HL-60 (cell line): ENCODE data around the gene ZMYND8.

Source experiments
- DNase-seq, 2 experiments: peaks; one replicate each; pipeline ENCODE4 v3.0.0-alpha.2; 2010 to 2020; ENCODE audit warnings: low read depth in 1 of 2, low spot score in 1 of 2
- H3K27ac ChIP-seq: fragments of 250-450 bp; sonication (Bioruptor Pico); replicated peaks from 2 replicates; pipeline ENCODE4 v1.5.1; 2020; ENCODE audit warnings: mild to moderate bottlenecking, moderate library complexity
- H3K27me3 ChIP-seq: fragments of 250-450 bp; sonication (Bioruptor Pico); 2 replicates; pipeline ENCODE4 v1.5.1; 2021; ENCODE audit warnings: mild to moderate bottlenecking, moderate library complexity; ENCODE audit not compliant: insufficient read depth, poor library complexity, severe bottlenecking
- H3K4me3 ChIP-seq: replicated peaks from 2 replicates; pipeline ENCODE4 v1.5.1; 2011; ENCODE audit warnings: mild to moderate bottlenecking, control low read depth, low read length; ENCODE audit not compliant: insufficient read depth
- CTCF ChIP-seq: IDR thresholded peaks from one replicate; pipeline ENCODE4 v1.5.1; 2011; ENCODE audit warnings: low read length, control low read depth, inconsistent platforms; ENCODE audit not compliant: insufficient read depth
- GABPA ChIP-seq: IDR thresholded peaks from 2 replicates; pipeline ENCODE4 v1.6.1; 2012; ENCODE audit warnings: low read depth
- POLR2AphosphoS5 ChIP-seq: IDR thresholded peaks from 2 replicates; pipeline ENCODE4 v1.6.1; 2012; ENCODE audit warnings: low read depth
- REST ChIP-seq: IDR thresholded peaks from 2 replicates; pipeline ENCODE4 v1.6.1; 2012; ENCODE audit warnings: low read depth; ENCODE audit not compliant: insufficient replicate concordance
- SPI1 ChIP-seq: IDR thresholded peaks from 2 replicates; pipeline ENCODE4 v1.6.1; 2012; ENCODE audit warnings: low read depth, mild to moderate bottlenecking, borderline replicate concordance

Gene ZMYND8

GRCh38 chr20:47297746-47298145, 58.8 kb downstream of the ZMYND8 start:
- Histone ChIP-seq H3K27me3 (no peaks in the 10 kb centered on the region), H3K4me3 (no peak overlapping the region), H3K27ac (no peak overlapping the region)
- TF ChIP-seq GABPA (no peak), REST (no peak), CTCF (no peak), POLR2AphosphoS5 (no peak), SPI1 (no peak)
- no peak for DNase-seq

- Histone ChIP-seq H3K4me3 (no peak overlapping the region), H3K27me3 (no peaks in the 10 kb centered on the region), H3K27ac (no peak overlapping the region)
- peak in 1 of 2 experiments; percentile 15 for DNase-seq
- TF ChIP-seq CTCF (no peak), REST (no peak), GABPA (no peak), POLR2AphosphoS5 (no peak), SPI1 (no peak)
Observed at GRCh38 chr20:47296950-47297349, 59.5 kb downstream of the ZMYND8 start.

- DNase-seq: no peak
- H3K4me3 ChIP-seq: no peak overlapping the region
- TF ChIP-seq GABPA (no peak), SPI1 (no peak), CTCF (no peak), REST (no peak), POLR2AphosphoS5 (no peak)
- H3K27ac ChIP-seq: no peak overlapping the region
- no peaks in the 10 kb centered on the region for H3K27me3 ChIP-seq
Observed at GRCh38 chr20:47295921-47296426, 60.5 kb downstream of the ZMYND8 start.
